KBM-7 (cell line): ENCODE data around the gene NELL1.

Experiments
- DNase-seq: peaks from one replicate; pipeline ENCODE4 v3.0.0-alpha.2; 2015
- in situ Hi-C: fragments of 300-500 bp; cut with MboI; formaldehyde crosslinking; loops from 2 replicates; pipeline ENCODE4 v1.14.3; 2020; ENCODE audit warnings: low sequenced_read_pairs, low pct_unique_long_range_greater_than_20kb, mixed read lengths

NELL1 gene

GRCh38 chr11:20926799-20927540 lies 257.6 kb downstream of the NELL1 start:
- in situ Hi-C loops, result no loop called here
- no peak for DNase-seq

- DNase-seq, result no peak
- in situ Hi-C loops, result no loop called here
Observed at GRCh38 chr11:20931029-20931428, 261.6 kb downstream of the NELL1 start.

GRCh38 chr11:20933086-20933485 lies 263.7 kb downstream of the NELL1 start:
- DNase-seq, result no peak
- in situ Hi-C loops, result no loop called here

GRCh38 chr11:20933958-20934357 lies 264.6 kb downstream of the NELL1 start:
- DNase-seq, result no peak
- in situ Hi-C loops, result no loop called here

- DNase-seq, result no peak
- in situ Hi-C loops, result no loop called here
Observed at GRCh38 chr11:20934516-20934915, 265.1 kb downstream of the NELL1 start.

GRCh38 chr11:20937826-20938225 lies 268.4 kb downstream of the NELL1 start:
- in situ Hi-C loops, result no loop called here
- no peak for DNase-seq

GRCh38 chr11:20949585-20949984 lies 280.2 kb downstream of the NELL1 start:
- no peak for DNase-seq
- in situ Hi-C loops, result no loop called here

- no peak for DNase-seq
- in situ Hi-C loops, result no loop called here
Observed at GRCh38 chr11:20962581-20962980, 293.2 kb downstream of the NELL1 start.

GRCh38 chr11:20963596-20963995 lies 294.2 kb downstream of the NELL1 start:
- DNase-seq, result no peak
- in situ Hi-C loops, result no loop called here

- in situ Hi-C loops, result no loop called here
- no peak for DNase-seq
Observed at GRCh38 chr11:20964985-20965384, 295.6 kb downstream of the NELL1 start.

GRCh38 chr11:20966489-20966888 lies 297.1 kb downstream of the NELL1 start:
- in situ Hi-C loops, result no loop called here
- DNase-seq, result no peak

GRCh38 chr11:20973940-20974559 lies 304.7 kb downstream of the NELL1 start:
- in situ Hi-C loops, result no loop called here
- DNase-seq, result no peak

GRCh38 chr11:20980736-20981135 lies 311.4 kb downstream of the NELL1 start:
- DNase-seq, result no peak
- in situ Hi-C loops, result no loop called here

- in situ Hi-C loops, result no loop called here
- DNase-seq, result no peak
Observed at GRCh38 chr11:20990447-20990846, 321.1 kb downstream of the NELL1 start.

GRCh38 chr11:20991471-20991870 lies 322.1 kb downstream of the NELL1 start:
- no peak for DNase-seq
- in situ Hi-C loops, result no loop called here

- in situ Hi-C loops, result no loop called here
- DNase-seq, result no peak
Observed at GRCh38 chr11:21007297-21007696, 337.9 kb downstream of the NELL1 start.

- no peak for DNase-seq
- in situ Hi-C loops, result no loop called here
Observed at GRCh38 chr11:21018248-21018647, 348.9 kb downstream of the NELL1 start.

- DNase-seq, result no peak
- in situ Hi-C loops, result no loop called here
Observed at GRCh38 chr11:21026685-21027084, 357.3 kb downstream of the NELL1 start.

GRCh38 chr11:21037850-21038249 lies 368.5 kb downstream of the NELL1 start:
- in situ Hi-C loops, result no loop called here
- DNase-seq, result no peak

GRCh38 chr11:21038801-21039200 lies 369.4 kb downstream of the NELL1 start:
- no peak for DNase-seq
- in situ Hi-C loops, result no loop called here

GRCh38 chr11:21040630-21041029 lies 371.2 kb downstream of the NELL1 start:
- in situ Hi-C loops, result no loop called here
- DNase-seq, result no peak
